Measurements from ENCODE around the gene MAFF. TPM values are rescaled to one million over a fixed set of nuclear protein-coding genes. Genes with fewer than 3 reads are reported as not detected.

Gene MAFF
- total and polyA plus RNA-seq, 4 donors: 57.4 to 145 (median 80.0) TPM

- DNase-seq (no peak), ATAC-seq (ENCODE audit: low FRiP score) (no peak)
- no peaks in the 10 kb centered on the region for H3K27me3 ChIP-seq (ENCODE audit: control insufficient read depth in 1 of 2, insufficient read depth in 2 of 2, low read length in 1 of 2)
- H3K9me3 ChIP-seq (ENCODE audit: control insufficient read depth, low read length): no peaks in the 10 kb centered on the region
- H3K36me3 ChIP-seq (ENCODE audit: control insufficient read depth in 1 of 2, insufficient read depth in 2 of 2, low read length in 1 of 2): no peaks in the 10 kb centered on the region
- H3K4me3 ChIP-seq (ENCODE audit: low read length in 2 of 2): no peak overlapping the region
- H3K27ac ChIP-seq (ENCODE audit: low read depth in 1 of 2, low read length in 2 of 2): no peak overlapping the region
- WGBS, 2 donors: 62 to 65% methylated on average over 6 of the region's 6 CpGs
- peaks cover 4 to 6% of the 10 kb centered on the region in 2 donors for H3K4me1 ChIP-seq (ENCODE audit: control insufficient read depth in 1 of 2, insufficient read depth in 2 of 2, low read length in 2 of 2)
- intact Hi-C loops (cut with DNase I): loop anchor here in 1 of 2 donors (5.0 kb wide), 1 partner anchor 78 kb away; no protein-coding TSS in a partner anchor
Measured at GRCh38 chr22:38264322-38264843, 62.6 kb downstream of the MAFF start.

Other genes with a start within 250 kb of the MAFF start
- gene C22orf23, start 248.4 kb upstream of the MAFF start, total RNA-seq: not detected
- gene C22orf23, start 248.4 kb upstream of the MAFF start, polyA plus RNA-seq: under 1 TPM in 1 of 2 donors, not detected in 1; 0.18 TPM
- 10 to 100 TPM; 45.9 to 46.2 TPM for gene POLR2F, start 248.3 kb upstream of the MAFF start, total RNA-seq
- 100 to 1,000 TPM; 150 to 169 TPM for gene POLR2F, start 248.3 kb upstream of the MAFF start, polyA plus RNA-seq
- 1 to 10 TPM; 2.6 to 5.9 TPM for gene SOX10, start 217.4 kb upstream of the MAFF start, total RNA-seq
- gene SOX10, start 217.4 kb upstream of the MAFF start, polyA plus RNA-seq: under 1 TPM in 1 of 2 donors, not detected in 1; 0.08 TPM
- gene PICK1, start 144.6 kb upstream of the MAFF start, total RNA-seq: 10 to 100 TPM; 25.0 to 26.4 TPM
- gene PICK1, start 144.6 kb upstream of the MAFF start, polyA plus RNA-seq: 10 to 100 TPM in 1 of 2 donors, 1 to 10 TPM in 1; 9.5 to 46.2 TPM
- under 1 TPM in 1 of 2 donors, not detected in 1; 0.81 TPM for gene SLC16A8, start 117.8 kb upstream of the MAFF start, total RNA-seq
- under 1 TPM; 0.25 to 0.72 TPM for gene SLC16A8, start 117.8 kb upstream of the MAFF start, polyA plus RNA-seq
- gene BAIAP2L2, start 91.3 kb upstream of the MAFF start, total RNA-seq: under 1 TPM; 0.26 to 0.48 TPM
- 10 to 100 TPM in 1 of 2 donors, 1 to 10 TPM in 1; 2.3 to 11.9 TPM for gene BAIAP2L2, start 91.3 kb upstream of the MAFF start, polyA plus RNA-seq
- 10 to 100 TPM; 25.0 to 25.8 TPM for gene PLA2G6, start 20.2 kb upstream of the MAFF start, total RNA-seq
- gene PLA2G6, start 20.2 kb upstream of the MAFF start, polyA plus RNA-seq: 10 to 100 TPM in 1 of 2 donors, 1 to 10 TPM in 1; 8.8 to 74.1 TPM
- 10 to 100 TPM; 96.3 to 96.9 TPM for gene TMEM184B, start 71.0 kb downstream of the MAFF start, total RNA-seq
- gene TMEM184B, start 71.0 kb downstream of the MAFF start, polyA plus RNA-seq: 10 to 100 TPM; 17.2 to 46.8 TPM
- gene CSNK1E, start 115.4 kb downstream of the MAFF start, total RNA-seq: 100 to 1,000 TPM; 144 to 167 TPM
- gene CSNK1E, start 115.4 kb downstream of the MAFF start, polyA plus RNA-seq: 100 to 1,000 TPM in 1 of 2 donors, 10 to 100 TPM in 1; 37.4 to 160 TPM

All from aorta (tissue), 5 donors.